Astrocyte of the spinal cord (primary cell): ENCODE results near the gene COL4A2.

Experiments
- DNase-seq: peaks from one replicate; pipeline ENCODE4 v3.0.0; 2011; ENCODE audit warnings: low read depth, low spot score
- H3K4me3 ChIP-seq: 2 replicates; pipeline ENCODE4 v1.5.1; 2011; ENCODE audit warnings: low read depth, mild to moderate bottlenecking, low read length, moderate library complexity
- in situ Hi-C: cut with HindIII; loops from 2 replicates; pipeline ENCODE4 v1.10.0; 2017; ENCODE audit warnings: low sequenced_read_pairs
- TF ChIP-seq, protein P1 (sequence below): IDR thresholded peaks from 2 replicates; pipeline ENCODE4 v1.5.1; 2012; ENCODE audit warnings: low read depth, mild to moderate bottlenecking, low read length, inconsistent platforms

Gene COL4A2

DNA sequence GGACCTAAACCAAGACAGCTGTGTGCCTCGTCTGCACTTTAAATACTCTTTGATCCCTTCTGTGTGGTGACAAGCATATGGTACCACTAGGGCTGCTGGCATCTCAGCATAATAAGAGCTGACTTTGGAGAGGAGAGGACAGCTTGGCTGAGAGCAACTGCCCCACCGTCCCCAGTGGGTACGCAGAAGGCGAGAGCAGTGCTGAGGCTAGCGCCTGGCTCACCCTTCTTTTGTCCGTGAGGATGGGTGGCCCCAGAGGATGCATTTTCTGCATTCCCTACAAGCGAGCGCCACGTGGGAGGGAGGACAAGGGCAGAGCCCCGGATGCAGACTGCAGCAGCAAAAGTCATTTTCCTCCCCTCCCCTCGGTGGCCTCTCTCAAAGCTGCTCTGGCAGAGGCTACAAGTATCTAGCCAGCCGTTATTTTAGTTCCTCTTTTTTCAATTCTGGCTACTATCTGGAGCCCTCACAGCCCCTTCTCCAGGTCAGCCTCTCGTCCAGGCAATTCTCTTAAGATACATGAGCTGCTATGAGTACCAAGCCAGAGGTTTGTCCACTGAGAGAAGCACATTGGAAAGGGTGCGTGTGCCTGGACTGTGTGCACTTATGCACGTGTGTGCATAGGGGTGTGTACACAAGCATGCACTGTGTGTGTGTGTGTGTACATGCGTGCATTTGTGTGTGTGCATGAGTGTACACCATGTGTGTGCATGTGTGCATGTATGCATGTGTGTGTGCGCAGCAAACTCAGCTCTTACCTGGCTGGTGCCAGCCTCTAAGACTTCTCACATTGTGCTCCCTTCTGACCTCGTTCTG, 203.1 kb downstream of the COL4A2 start:
- in situ Hi-C loops, result no loop called here
- H3K4me3 ChIP-seq, result no peak overlapping the region
- no peak for DNase-seq
- TF ChIP-seq, protein P1, sequence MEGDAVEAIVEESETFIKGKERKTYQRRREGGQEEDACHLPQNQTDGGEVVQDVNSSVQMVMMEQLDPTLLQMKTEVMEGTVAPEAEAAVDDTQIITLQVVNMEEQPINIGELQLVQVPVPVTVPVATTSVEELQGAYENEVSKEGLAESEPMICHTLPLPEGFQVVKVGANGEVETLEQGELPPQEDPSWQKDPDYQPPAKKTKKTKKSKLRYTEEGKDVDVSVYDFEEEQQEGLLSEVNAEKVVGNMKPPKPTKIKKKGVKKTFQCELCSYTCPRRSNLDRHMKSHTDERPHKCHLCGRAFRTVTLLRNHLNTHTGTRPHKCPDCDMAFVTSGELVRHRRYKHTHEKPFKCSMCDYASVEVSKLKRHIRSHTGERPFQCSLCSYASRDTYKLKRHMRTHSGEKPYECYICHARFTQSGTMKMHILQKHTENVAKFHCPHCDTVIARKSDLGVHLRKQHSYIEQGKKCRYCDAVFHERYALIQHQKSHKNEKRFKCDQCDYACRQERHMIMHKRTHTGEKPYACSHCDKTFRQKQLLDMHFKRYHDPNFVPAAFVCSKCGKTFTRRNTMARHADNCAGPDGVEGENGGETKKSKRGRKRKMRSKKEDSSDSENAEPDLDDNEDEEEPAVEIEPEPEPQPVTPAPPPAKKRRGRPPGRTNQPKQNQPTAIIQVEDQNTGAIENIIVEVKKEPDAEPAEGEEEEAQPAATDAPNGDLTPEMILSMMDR, result no peak

DNA sequence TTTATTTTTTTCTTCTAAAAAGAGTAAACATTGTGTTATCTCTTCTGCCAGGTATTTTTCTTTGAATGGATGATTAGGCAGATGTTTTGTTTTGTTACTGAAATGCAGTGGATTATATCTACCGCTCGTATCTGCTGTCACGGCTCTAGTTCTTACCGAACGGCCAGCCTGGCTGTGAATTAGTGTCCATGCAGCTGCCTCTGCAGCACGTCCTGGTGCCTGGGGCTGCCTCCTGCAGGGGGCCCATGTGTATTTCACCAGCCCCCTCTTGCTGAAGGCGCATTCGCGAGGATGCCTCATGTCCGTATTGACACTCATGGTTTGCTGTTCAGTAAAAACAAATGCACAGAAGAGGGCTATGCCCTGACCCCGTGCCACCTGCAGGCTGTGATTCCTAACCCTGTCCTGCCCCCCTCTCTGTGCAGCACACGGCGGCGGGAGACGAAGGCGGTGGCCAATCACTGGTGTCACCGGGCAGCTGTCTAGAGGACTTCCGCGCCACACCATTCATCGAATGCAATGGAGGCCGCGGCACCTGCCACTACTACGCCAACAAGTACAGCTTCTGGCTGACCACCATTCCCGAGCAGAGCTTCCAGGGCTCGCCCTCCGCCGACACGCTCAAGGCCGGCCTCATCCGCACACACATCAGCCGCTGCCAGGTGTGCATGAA, 204.6 kb downstream of the COL4A2 start:
- no peak for DNase-seq
- TF ChIP-seq, protein P1, result no peak
- no peak overlapping the region for H3K4me3 ChIP-seq
- in situ Hi-C loops, result no loop called here

DNA sequence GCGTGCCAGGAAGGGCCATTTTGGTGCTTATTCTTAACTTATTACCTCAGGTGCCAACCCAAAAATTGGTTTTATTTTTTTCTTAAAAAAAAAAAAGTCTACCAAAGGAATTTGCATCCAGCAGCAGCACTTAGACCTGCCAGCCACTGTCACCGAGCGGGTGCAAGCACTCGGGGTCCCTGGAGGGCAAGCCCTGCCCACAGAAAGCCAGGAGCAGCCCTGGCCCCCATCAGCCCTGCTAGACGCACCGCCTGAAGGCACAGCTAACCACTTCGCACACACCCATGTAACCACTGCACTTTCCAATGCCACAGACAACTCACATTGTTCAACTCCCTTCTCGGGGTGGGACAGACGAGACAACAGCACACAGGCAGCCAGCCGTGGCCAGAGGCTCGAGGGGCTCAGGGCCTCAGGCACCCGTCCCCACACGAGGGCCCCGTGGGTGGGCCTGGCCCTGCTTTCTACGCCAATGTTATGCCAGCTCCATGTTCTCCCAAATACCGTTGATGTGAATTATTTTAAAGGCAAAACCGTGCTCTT, 205.2 kb downstream of the COL4A2 start:
- TF ChIP-seq, protein P1, result no peak
- DNase-seq, result no peak
- in situ Hi-C loops, result no loop called here
- H3K4me3 ChIP-seq, result no peak overlapping the region

DNA sequence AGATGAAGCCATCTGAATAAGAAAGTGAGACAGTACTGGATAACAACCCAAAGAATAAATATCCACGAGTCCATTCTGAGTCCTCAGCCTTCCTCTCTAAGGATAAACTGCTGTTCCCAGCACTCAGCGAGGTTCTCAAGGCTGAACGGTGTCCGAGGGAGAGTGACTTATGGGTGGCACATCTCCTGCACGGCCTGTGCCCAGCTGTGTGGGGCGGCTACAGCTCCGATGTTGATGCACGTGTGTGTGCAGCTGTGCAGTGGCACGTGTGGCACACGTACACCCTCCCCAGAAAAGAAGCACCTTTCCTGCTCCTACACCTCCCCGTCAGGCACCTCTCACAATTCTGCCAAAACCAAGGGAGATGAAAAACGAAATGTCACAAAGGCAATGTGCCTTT, 209.4 kb downstream of the COL4A2 start:
- in situ Hi-C loops, result no loop called here
- no peak overlapping the region for H3K4me3 ChIP-seq

DNA sequence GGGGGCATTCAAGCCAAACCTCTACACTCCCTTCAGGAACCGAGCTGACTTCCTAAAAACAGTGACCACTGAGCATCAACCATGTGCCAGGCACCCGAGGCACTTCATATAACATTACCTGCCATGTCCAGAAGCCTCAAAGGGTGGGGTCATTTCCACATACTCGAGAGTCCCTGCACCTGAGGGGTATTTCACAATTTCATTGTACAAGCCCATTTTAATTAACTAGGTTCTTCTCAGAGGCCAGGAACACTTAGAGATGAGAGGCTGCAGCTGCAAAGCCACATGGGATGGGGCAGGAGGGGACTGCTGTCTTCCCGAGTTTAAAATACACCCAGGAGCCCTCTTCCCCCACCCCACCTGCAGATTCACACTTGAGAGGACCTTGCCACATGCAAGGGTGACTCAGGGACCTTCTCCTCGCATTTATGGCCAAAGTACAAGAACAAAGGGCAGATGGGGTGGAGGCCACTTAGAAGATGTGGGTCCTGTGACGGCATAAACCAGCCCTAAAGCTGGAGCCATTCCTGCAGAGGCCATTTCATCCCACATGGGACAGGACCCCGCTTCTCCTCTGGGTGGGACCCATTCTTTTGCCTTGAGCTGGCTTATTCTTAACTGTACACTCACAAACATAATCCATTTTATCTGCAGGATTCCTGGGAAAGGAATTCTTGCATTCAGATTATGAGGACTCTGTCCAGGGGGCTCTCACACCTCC, 210.6 kb downstream of the COL4A2 start:
- TF ChIP-seq, protein P1, result no peak
- no peak for DNase-seq
- no peak overlapping the region for H3K4me3 ChIP-seq
- in situ Hi-C loops, result no loop called here

More for the DNA sequence above, 209.4 kb downstream of the COL4A2 start:
- TF ChIP-seq, protein P1, result no peak
- no peak for DNase-seq

DNA sequence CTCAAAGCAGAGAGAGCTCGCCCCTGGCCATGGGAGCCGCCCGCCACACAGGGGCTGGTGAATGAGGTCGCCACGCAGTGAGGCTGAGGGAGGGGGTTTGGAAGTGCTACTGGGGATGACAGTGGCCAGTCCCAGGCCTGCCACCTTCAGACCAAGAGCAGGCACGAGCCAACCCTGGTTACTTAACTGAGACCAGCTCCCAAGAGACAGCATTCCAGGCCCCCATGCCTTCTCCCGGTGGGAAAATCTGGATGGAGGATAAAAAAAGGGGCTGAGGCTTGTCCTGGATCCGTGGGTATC, 211.1 kb downstream of the COL4A2 start:
- TF ChIP-seq, protein P1, result no peak
- DNase-seq, result no peak
- in situ Hi-C loops, result no loop called here
- H3K4me3 ChIP-seq, result no peak overlapping the region
